CD14-positive monocyte (primary cell): ENCODE results near the gene GAGE10. TPM values are rescaled to one million over a fixed set of nuclear protein-coding genes. Genes with fewer than 3 reads are reported as not detected.

Experiments used
- DNase-seq, 3 donors: peaks; one replicate each; pipeline ENCODE4 v3.0.0-alpha.2; 2011 to 2022
- H2AFZ ChIP-seq: 2 replicates; pipeline ENCODE4 v1.6.0; 2012; ENCODE audit warnings: mild to moderate bottlenecking, low read depth, low read length, inconsistent platforms; ENCODE audit not compliant: insufficient read depth, poor library complexity, severe bottlenecking
- H3K27ac ChIP-seq, 2 donors: 1 replicate in 1 of 2; 2 replicates in 1 of 2; pipeline ENCODE4 v1.5.1; 2012 to 2013; ENCODE audit warnings: low read length in 2 of 2, control low read depth in 1 of 2, inconsistent platforms in 1 of 2, low read depth in 1 of 2, mild to moderate bottlenecking in 1 of 2
- H3K27me3 ChIP-seq, 2 donors: one replicate each; pipeline versions ENCODE4 v1.6.0 to v1.6.1; 2011 to 2013; ENCODE audit warnings: low read length in 2 of 2; ENCODE audit not compliant: control insufficient read depth in 2 of 2, insufficient read depth in 2 of 2
- H3K36me3 ChIP-seq, 2 donors: replicated peaks in 1 of 2; 1 replicate in 1 of 2; 2 replicates in 1 of 2; pipeline versions ENCODE4 v1.5.1 to v1.6.1; 2012 to 2013; ENCODE audit warnings: low read length in 2 of 2, control low read depth in 1 of 2, inconsistent platforms in 1 of 2, mild to moderate bottlenecking in 1 of 2; ENCODE audit not compliant: insufficient read depth in 2 of 2, control insufficient read depth in 1 of 2
- H3K4me1 ChIP-seq, 2 donors: 1 replicate in 1 of 2; 2 replicates in 1 of 2; pipeline versions ENCODE4 v1.5.1 to v1.6.1; 2012 to 2013; ENCODE audit warnings: low read length in 2 of 2, control low read depth in 1 of 2, inconsistent platforms in 1 of 2, mild to moderate bottlenecking in 1 of 2, moderate library complexity in 1 of 2; ENCODE audit not compliant: insufficient read depth in 2 of 2, control insufficient read depth in 1 of 2
- H3K4me2 ChIP-seq: replicated peaks from 2 replicates; pipeline ENCODE3; 2012; ENCODE audit warnings: low read length, moderate library complexity, mild to moderate bottlenecking; ENCODE audit not compliant: poor library complexity, severe bottlenecking; ENCODE audit errors: extremely low read depth
- H3K4me3 ChIP-seq, 3 experiments: fragments of 200-600 bp in 1 of 3; sonication (generic) in 1 of 3; replicated peaks in 1 of 3; 1 replicate in 2 of 3; 2 replicates in 1 of 3; pipeline ENCODE4 v1.5.1; 2011 to 2013; ENCODE audit warnings: low read length in 3 of 3, mild to moderate bottlenecking in 3 of 3, control low read depth in 2 of 3, low read depth in 2 of 3, inconsistent platforms in 1 of 3, moderate library complexity in 1 of 3
- H3K79me2 ChIP-seq: 2 replicates; pipeline ENCODE4 v1.6.0; 2012; ENCODE audit warnings: mild to moderate bottlenecking, control low read depth, inconsistent platforms, low read length, moderate library complexity; ENCODE audit not compliant: insufficient read depth
- H3K9ac ChIP-seq: 2 replicates; pipeline ENCODE4 v1.6.0; 2017; ENCODE audit warnings: low read length, mild to moderate bottlenecking; ENCODE audit not compliant: insufficient read depth, poor library complexity, severe bottlenecking
- H3K9me3 ChIP-seq, 2 donors: replicated peaks in 1 of 2; 1 replicate in 1 of 2; 2 replicates in 1 of 2; pipeline versions ENCODE4 v1.5.1 to v1.6.1; 2012 to 2013; ENCODE audit warnings: low read length in 2 of 2, control low read depth in 1 of 2; ENCODE audit not compliant: control insufficient read depth in 1 of 2, insufficient read depth in 1 of 2
- H4K20me1 ChIP-seq: 2 replicates; pipeline ENCODE4 v1.6.0; 2012; ENCODE audit warnings: mild to moderate bottlenecking, low read length, control low read depth, moderate library complexity; ENCODE audit not compliant: insufficient read depth
- H3K27ac Mint-ChIP-seq, 7 donors: one replicate each; pipeline ENCODE4 v1.8.0; 2020; ENCODE audit warnings: mild to moderate bottlenecking in 7 of 7, mixed read lengths in 7 of 7, moderate library complexity in 6 of 7, inconsistent platforms in 2 of 7
- H3K27me3 Mint-ChIP-seq, 3 donors: one replicate each; pipeline ENCODE4 v1.8.0; 2021 to 2022; ENCODE audit warnings: low read depth in 3 of 3, mild to moderate bottlenecking in 3 of 3, mixed read lengths in 3 of 3, moderate library complexity in 3 of 3, inconsistent platforms in 1 of 3
- H3K36me3 Mint-ChIP-seq, 2 donors: one replicate each; pipeline ENCODE4 v1.8.0; 2020; ENCODE audit warnings: mixed read lengths in 2 of 2, inconsistent platforms in 1 of 2, mild to moderate bottlenecking in 1 of 2
- H3K4me1 Mint-ChIP-seq: one replicate; pipeline ENCODE4 v1.8.0; 2020; ENCODE audit warnings: mild to moderate bottlenecking, mixed read lengths
- H3K4me3 Mint-ChIP-seq, 2 donors: one replicate each; pipeline ENCODE4 v1.8.0; 2020; ENCODE audit warnings: mild to moderate bottlenecking in 2 of 2, mixed read lengths in 2 of 2, moderate library complexity in 1 of 2
- H3K9me3 Mint-ChIP-seq, 7 donors: one replicate each; pipeline ENCODE4 v1.8.0; 2020 to 2022; ENCODE audit warnings: mixed read lengths in 7 of 7, mild to moderate bottlenecking in 6 of 7, moderate library complexity in 6 of 7, inconsistent platforms in 2 of 7
- WGBS: methylation state at CpG from one replicate; pipeline ENCODE4 v1.1.5; 2013; ENCODE audit warnings: missing lambda C conversion rate; ENCODE audit not compliant: insufficient coverage; 5-methylcytosine and 5-hydroxymethylcytosine counted together
- intact Hi-C, 2 donors: fragments of 100-400 bp; cut with micrococcal nuclease; formaldehyde crosslinking; loops; one replicate each; pipeline versions ENCODE4 v1.15.0 to v1.15.1; 2023
- polyA plus RNA-seq, 3 donors: library from polyadenylated mRNA; depleted of rRNA in 1 of 3; unstranded in 2 of 3; stranded (reverse) in 1 of 3; fragments of 300-500 nt in 2 of 3; fragments of >200 nt in 1 of 3; fragmentation: Illumina TruSeq in 2 of 3; gene quantifications; 1 replicate in 2 of 3; 2 replicates in 1 of 3; pipeline ENCODE4 v1.2.3, GENCODE V29; 2012 to 2021
- TF ChIP-seq, protein P1 (sequence below): fragments of 200-600 bp; IDR thresholded peaks from one replicate; pipeline ENCODE4 v1.8.0; 2022; ENCODE audit warnings: antibody characterized with exemption, mild to moderate bottlenecking

GAGE10 gene
- polyA plus RNA-seq, 3 donors = not detected

DNA sequence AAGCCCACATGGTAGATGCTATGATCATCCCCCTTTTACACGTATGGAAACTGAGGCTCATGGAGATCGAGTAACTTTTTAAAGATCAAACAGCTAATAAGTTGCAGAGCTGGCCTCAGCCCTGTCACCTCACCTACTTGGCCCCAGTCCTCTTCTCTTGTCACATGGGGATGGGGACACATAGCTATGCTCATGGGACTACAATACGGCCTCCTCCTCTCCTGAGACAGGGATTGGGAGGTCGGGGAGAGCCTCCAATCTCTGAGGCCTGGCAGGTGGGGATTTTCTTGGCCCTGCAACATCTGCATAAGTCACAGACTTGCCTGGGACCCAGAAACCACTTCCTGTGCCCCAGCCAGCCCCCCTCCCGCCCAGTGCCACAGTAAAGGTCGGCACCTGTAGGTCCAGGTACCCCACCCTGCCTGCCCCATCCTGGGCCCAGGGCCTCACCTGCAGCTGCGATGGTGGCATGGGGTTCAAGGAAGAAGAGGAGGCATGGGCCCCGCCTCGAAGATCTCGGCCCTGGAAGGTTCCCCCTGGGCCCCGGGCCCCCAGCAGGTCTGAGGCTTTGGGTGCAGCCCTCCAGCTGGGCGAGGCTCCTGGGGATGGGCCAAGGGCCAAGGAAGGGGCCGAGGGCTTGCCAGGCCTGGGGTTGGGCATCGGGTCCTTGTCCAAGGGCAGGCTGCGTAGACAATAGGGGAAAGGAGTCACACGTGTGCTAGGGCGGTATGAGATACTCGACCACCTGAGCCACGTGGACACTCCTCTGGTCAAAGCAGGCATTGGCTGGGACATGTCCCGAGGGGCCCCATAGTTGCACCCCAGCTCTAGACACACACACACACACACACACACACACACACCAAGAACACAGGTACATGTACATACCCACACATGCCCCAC lies 45.3 kb upstream of the GAGE10 start:
- Histone ChIP-seq H3K4me1 (peaks cover 9% of the 10 kb centered on the region in 2 donors), H3K36me3 (no peaks in the 10 kb centered on the region), H3K79me2 (no peaks in the 10 kb centered on the region), H3K27ac (no peak overlapping the region), H3K9me3 (no peaks in the 10 kb centered on the region), H3K4me2 (no peak overlapping the region), H2AFZ (no peak overlapping the region), H3K4me3 (no peak overlapping the region), H3K27me3 (no peaks in the 10 kb centered on the region), H3K9ac (no peak overlapping the region), H4K20me1 (no peaks in the 10 kb centered on the region)
- H3K27me3 Mint-ChIP-seq = peaks cover 2 to 12% (median 3%) of the 10 kb centered on the region in 3 donors
- DNase-seq = no peak
- H3K27ac Mint-ChIP-seq = no peak overlapping the region
- H3K9me3 Mint-ChIP-seq = no peaks in the 10 kb centered on the region
- intact Hi-C loops = no loop called here
- TF ChIP-seq, protein P1, sequence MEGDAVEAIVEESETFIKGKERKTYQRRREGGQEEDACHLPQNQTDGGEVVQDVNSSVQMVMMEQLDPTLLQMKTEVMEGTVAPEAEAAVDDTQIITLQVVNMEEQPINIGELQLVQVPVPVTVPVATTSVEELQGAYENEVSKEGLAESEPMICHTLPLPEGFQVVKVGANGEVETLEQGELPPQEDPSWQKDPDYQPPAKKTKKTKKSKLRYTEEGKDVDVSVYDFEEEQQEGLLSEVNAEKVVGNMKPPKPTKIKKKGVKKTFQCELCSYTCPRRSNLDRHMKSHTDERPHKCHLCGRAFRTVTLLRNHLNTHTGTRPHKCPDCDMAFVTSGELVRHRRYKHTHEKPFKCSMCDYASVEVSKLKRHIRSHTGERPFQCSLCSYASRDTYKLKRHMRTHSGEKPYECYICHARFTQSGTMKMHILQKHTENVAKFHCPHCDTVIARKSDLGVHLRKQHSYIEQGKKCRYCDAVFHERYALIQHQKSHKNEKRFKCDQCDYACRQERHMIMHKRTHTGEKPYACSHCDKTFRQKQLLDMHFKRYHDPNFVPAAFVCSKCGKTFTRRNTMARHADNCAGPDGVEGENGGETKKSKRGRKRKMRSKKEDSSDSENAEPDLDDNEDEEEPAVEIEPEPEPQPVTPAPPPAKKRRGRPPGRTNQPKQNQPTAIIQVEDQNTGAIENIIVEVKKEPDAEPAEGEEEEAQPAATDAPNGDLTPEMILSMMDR = no peak
- H3K36me3 Mint-ChIP-seq = no peaks in the 10 kb centered on the region
- peaks cover 11% of the 10 kb centered on the region for H3K4me1 Mint-ChIP-seq
- WGBS = 86% methylated on average over 5 of the region's 20 CpGs
- no peak overlapping the region for H3K4me3 Mint-ChIP-seq

DNA sequence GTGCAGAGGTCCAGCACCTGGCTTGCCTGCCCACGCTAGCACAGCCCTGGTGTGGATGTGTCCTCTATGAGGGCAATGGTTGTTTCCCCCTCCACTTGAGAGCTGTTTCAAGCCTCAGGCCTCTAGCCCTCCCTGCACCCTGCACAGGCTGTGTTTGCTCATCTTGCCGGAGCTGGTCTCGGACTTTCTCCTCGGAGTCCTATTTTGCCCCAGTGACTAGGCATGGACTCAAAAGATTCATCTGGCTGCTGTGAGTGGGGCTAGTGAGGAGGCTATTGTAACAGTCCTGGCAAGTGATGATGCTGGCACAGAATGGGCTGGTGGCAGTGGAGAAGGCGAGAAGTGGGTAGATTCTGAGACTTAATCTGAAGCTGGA lies 44.7 kb upstream of the GAGE10 start:
- TF ChIP-seq, protein P1 = no peak
- Histone ChIP-seq H3K4me3 (no peak overlapping the region), H3K36me3 (no peaks in the 10 kb centered on the region), H3K27me3 (no peaks in the 10 kb centered on the region), H3K4me2 (no peak overlapping the region), H3K9me3 (no peaks in the 10 kb centered on the region), H3K4me1 (peaks cover 2% of the 10 kb centered on the region in 2 donors), H3K27ac (no peak overlapping the region), H4K20me1 (no peaks in the 10 kb centered on the region), H3K9ac (no peak overlapping the region), H2AFZ (no peak overlapping the region), H3K79me2 (no peaks in the 10 kb centered on the region)
- Mint-ChIP-seq H3K27me3 (peaks cover 2 to 12% (median 3%) of the 10 kb centered on the region in 3 donors), H3K9me3 (no peaks in the 10 kb centered on the region), H3K27ac (no peak overlapping the region), H3K4me3 (no peak overlapping the region), H3K4me1 (peaks cover 5% of the 10 kb centered on the region), H3K36me3 (no peaks in the 10 kb centered on the region)
- no peak for DNase-seq
- WGBS = 92% methylated on average over 1 of the region's 5 CpGs
- intact Hi-C loops = no loop called here
